Omental fat pad (tissue), 4 donors: ENCODE measurements around the gene TTC31. TPM values are rescaled to one million over a fixed set of nuclear protein-coding genes. Genes with fewer than 3 reads are reported as not detected.

ENCODE experiments used
- ATAC-seq: fragments of 150-250 bp; one replicate; pipeline ENCODE4 v1.9.1; 2016; ENCODE audit warnings: mild to moderate bottlenecking, moderate library complexity; ENCODE audit not compliant: low FRiP score
- DNase-seq: peaks from one replicate; pipeline ENCODE4 v3.0.0-alpha.2; 2019; ENCODE audit warnings: low spot score
- total RNA-seq, 4 donors: library from RNA; depleted of rRNA; stranded (reverse); fragments of >200 nt; gene quantifications; one replicate each; pipeline ENCODE4 v1.1.0, GENCODE V29; 2016
- TF ChIP-seq, protein P1 (sequence below), 3 donors: fragments of 450-650 bp; IDR thresholded peaks; one replicate each; pipeline ENCODE4 v1.5.1; 2016 to 2017; ENCODE audit warnings: antibody characterized with exemption in 3 of 3, mild to moderate bottlenecking in 3 of 3, moderate library complexity in 2 of 3

The TTC31 gene
- total RNA-seq, 4 donors from 2014 or later, result 16.8 to 25.7 (median 22.1) TPM

DNA sequence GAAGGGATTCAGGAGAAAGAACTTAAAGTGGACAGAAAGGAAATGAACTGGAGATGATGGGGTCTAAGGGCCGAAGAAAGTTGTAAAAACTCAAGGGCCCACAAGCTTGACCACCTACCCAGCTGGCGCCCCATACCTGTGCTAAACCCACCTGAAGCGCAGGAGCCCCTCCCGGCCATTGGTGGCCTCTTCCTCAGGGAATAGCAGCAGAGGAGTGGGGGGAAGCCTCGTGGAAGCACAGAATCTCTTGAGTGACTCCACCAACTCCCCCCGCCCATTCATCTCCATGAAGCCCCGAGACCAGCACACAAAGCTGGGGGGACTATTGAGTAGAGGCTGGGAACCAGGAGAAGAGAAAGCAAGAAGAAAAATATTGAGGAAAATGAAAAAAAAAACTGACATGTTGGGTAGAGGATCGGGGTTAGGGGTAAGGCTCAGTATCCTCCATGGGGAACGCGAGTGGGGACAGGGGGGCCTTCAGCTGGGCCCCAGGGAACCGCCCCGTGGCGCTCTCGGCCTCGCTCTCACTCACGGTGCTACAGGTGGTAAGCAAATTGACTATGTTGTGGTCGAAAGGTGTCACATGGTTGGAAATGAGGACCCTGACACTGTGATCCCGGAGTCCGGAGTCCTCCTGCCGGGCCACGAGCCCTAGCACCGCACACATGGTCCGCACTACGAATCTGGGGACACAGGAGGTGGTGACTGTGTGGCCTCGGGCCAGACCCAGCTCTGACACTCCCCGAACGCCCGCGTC is 45.9 kb downstream of the TTC31 start:
- DNase-seq, result no peak
- TF ChIP-seq, protein P1, sequence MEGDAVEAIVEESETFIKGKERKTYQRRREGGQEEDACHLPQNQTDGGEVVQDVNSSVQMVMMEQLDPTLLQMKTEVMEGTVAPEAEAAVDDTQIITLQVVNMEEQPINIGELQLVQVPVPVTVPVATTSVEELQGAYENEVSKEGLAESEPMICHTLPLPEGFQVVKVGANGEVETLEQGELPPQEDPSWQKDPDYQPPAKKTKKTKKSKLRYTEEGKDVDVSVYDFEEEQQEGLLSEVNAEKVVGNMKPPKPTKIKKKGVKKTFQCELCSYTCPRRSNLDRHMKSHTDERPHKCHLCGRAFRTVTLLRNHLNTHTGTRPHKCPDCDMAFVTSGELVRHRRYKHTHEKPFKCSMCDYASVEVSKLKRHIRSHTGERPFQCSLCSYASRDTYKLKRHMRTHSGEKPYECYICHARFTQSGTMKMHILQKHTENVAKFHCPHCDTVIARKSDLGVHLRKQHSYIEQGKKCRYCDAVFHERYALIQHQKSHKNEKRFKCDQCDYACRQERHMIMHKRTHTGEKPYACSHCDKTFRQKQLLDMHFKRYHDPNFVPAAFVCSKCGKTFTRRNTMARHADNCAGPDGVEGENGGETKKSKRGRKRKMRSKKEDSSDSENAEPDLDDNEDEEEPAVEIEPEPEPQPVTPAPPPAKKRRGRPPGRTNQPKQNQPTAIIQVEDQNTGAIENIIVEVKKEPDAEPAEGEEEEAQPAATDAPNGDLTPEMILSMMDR (IDR thresholded peaks at IDR 0.05), result no peak
- peak; percentile 31 for ATAC-seq

DNA sequence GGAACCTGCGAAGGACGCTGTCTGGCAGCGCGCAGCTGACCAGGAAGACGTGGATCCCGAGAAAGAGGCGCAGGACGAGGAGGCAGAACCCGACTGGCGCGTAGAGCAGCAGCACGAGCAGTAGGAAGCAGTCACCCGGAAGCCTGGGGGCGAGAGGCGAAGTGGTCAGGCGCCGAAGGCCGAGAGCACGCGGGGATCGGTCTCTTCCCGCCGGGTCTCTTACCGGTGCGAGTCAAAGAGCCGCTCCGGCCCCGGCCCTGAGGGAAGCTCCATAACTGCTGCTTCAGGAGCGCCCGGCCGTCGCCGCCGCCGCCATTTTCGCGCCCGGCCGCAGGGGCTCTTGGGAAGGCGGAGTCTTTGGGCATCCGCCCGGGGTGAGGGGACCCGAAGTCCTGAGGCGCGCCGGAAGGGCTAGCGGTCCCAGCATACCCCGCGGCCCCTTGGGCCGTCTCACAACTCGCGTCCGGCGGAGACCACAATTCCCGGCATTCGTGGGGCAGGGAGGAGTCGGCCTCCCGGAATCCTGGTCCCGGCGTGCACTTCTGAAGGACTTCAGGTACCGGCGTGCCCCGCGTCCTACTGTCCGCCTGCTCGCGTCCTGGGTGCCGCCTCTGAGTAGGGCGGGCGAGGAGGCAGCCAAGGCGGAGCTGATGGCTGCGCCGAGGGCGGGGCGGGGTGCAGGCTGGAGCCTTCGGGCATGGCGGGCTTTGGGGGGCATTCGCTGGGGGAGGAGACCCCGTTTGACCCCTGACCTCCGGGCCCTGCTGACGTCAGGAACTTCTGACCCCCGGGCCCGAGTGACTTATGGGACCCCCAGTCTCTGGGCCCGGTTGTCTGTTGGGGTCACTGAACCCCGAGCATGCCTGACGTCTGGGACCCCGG is 46.7 kb downstream of the TTC31 start, which contains the start of the genes AUP1 and HTRA2:
TSS of gene AUP1 (minus strand) at position 350 of the 882 bp plus-strand sequence. CDS start at position 273, 77 bp downstream.
TSS of gene HTRA2 (plus strand) at position 577 of the 882 bp plus-strand sequence. CDS start at position 651, 74 bp downstream.
- TF ChIP-seq, protein P1 (IDR thresholded peaks at IDR 0.05), result no peak
- DNase-seq, result peak; percentile 73
- ATAC-seq, result peak; percentile 98

DNA sequence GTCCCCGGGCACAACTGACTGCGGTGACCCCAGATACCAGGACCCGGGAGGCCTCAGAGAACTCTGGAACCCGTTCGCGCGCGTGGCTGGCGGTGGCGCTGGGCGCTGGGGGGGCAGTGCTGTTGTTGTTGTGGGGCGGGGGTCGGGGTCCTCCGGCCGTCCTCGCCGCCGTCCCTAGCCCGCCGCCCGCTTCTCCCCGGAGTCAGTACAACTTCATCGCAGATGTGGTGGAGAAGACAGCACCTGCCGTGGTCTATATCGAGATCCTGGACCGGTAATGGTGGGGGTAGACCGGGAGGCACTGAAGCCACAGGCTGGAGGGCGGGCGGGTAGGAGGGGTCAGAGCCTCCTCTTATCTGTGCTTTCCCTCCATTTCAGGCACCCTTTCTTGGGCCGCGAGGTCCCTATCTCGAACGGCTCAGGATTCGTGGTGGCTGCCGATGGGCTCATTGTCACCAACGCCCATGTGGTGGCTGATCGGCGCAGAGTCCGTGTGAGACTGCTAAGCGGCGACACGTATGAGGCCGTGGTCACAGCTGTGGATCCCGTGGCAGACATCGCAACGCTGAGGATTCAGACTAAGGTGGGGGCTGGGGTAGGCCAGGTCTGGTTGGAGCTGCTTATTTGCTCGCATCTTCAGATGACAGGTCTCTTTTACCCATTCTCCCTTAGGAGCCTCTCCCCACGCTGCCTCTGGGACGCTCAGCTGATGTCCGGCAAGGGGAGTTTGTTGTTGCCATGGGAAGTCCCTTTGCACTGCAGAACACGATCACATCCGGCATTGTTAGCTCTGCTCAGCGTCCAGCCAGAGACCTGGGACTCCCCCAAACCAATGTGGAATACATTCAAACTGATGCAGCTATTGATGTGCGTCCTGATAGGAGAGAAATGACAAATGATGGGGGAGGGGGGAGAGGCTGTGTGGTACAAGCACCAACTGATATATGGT is 47.6 kb downstream of the TTC31 start:
- TF ChIP-seq, protein P1 (IDR thresholded peaks at IDR 0.05), result no peak
- peak; percentile 30 for DNase-seq
- ATAC-seq, result peak; percentile 25

DNA sequence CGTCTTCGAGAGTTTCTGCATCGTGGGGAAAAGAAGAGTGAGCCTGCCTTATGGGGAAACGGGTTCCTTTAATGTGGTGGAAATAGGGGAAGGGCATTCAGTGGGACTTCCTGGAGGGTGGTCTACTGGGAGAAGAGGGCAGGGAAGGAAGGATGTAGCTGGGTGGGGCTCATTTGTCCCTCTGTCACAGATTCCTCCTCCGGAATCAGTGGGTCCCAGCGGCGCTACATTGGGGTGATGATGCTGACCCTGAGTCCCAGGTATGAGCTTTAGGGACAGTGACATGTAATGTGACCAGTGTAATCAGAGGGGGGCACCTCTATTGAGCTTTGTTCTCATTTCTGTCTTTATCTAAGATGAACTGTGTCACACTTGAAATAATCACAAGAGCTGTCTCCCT is 48.8 kb downstream of the TTC31 start:
- ATAC-seq (no peak), DNase-seq (peak; percentile 20)
- TF ChIP-seq, protein P1 (IDR thresholded peaks at IDR 0.05), result no peak

DNA sequence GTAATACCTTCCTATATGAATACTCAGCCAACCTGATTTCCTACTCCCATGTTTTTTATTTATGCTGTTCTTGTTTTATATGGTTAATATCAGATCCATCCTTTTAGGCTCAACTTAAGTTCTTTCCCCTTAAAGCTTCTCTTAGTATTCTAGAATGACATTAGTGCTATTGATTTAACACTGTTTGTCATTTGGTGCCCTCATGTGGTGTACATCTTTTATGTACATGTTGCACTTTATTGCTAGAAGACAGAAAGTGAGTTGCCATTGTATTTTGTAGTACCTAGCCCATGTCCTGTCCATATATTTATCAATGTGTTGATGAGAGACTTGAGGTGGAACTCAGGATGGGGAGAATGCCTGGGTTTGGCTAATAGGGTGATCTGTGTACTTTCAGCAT is 49.3 kb downstream of the TTC31 start:
- no peak for DNase-seq
- ATAC-seq, result no peak
- TF ChIP-seq, protein P1 (IDR thresholded peaks at IDR 0.05), result no peak

DNA sequence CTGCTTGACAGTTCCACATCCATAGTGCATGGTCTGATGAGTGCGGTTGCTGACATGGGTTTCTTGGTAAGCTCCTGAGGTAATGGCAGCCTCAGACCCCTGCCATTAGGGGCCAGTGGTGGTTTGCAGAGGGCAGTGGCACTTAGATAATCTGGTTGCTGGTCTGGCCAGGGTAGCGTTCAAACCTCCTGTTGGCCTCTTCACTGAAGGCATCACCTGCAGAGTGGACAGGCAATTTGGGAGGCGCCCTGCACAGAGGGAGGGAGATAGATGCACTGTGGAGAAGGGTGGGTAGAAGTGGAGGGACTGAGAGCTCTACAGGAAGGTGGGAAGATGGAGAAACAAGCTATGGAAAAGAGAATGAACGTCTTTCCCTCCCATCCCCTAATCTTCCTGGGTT is 50.6 kb downstream of the TTC31 start:
- ATAC-seq (no peak), DNase-seq (no peak)
- TF ChIP-seq, protein P1 (IDR thresholded peaks at IDR 0.05), result no peak
